WTC11 (cell line): ENCODE measurements around the gene FIGNL2. TPM values are rescaled to one million over a fixed set of nuclear protein-coding genes. Genes with fewer than 3 reads are reported as not detected.

Experiments used
- ATAC-seq: fragments of 200-7000 bp; cut with Tn5 transposase; 2 replicates; pipeline ENCODE4 v1.10.0; 2021; ENCODE audit warnings: mild to moderate bottlenecking, moderate library complexity
- CTCF ChIA-PET: fragments of 300-600 bp; sonication (Branson Sonifier 250); formaldehyde crosslinking; loops from one replicate; lab custom pipeline; 2021; ENCODE audit warnings: antibody characterized with exemption; lab: Charles Lee
- POLR2A ChIA-PET: fragments of 350-600 bp; sonication (Branson Sonifier 250); formaldehyde crosslinking; loops from one replicate; lab custom pipeline; 2021; ENCODE audit warnings: antibody characterized with exemption; lab: Charles Lee
- DNase-seq: peaks from one replicate; pipeline ENCODE4 v3.0.0; 2021; ENCODE audit warnings: low spot score
- H3K27ac Mint-ChIP-seq: 2 replicates; pipeline ENCODE4 v1.8.0; 2021; ENCODE audit warnings: mixed read lengths
- H3K27me3 Mint-ChIP-seq: 2 replicates; pipeline ENCODE4 v1.8.0; 2021; ENCODE audit warnings: low read depth, mild to moderate bottlenecking, moderate library complexity, mixed read lengths
- H3K36me3 Mint-ChIP-seq: 2 replicates; pipeline ENCODE4 v1.8.0; 2021; ENCODE audit warnings: mixed read lengths
- H3K4me1 Mint-ChIP-seq: 2 replicates; pipeline ENCODE4 v1.8.0; 2022; ENCODE audit warnings: mixed read lengths
- H3K4me3 Mint-ChIP-seq: 2 replicates; pipeline ENCODE4 v1.8.0; 2021; ENCODE audit warnings: mild to moderate bottlenecking, moderate library complexity, mixed read lengths
- H3K9me3 Mint-ChIP-seq: 2 replicates; pipeline ENCODE4 v1.8.0; 2021; ENCODE audit warnings: mixed read lengths
- CREM ChIP-seq: sonication (generic); formaldehyde crosslinking; IDR thresholded peaks from 2 replicates; pipeline ENCODE4 v1.8.1; 2022; ENCODE audit warnings: mild to moderate bottlenecking, missing genetic modification reagents, moderate library complexity
- ESRRA ChIP-seq: sonication (generic); formaldehyde crosslinking; IDR thresholded peaks from 2 replicates; pipeline ENCODE4 v1.8.1; 2022; ENCODE audit warnings: mild to moderate bottlenecking, missing genetic modification reagents, borderline replicate concordance
- FOXJ3 ChIP-seq: sonication (generic); formaldehyde crosslinking; IDR thresholded peaks from 2 replicates; pipeline ENCODE4 v1.9.0; 2021; ENCODE audit warnings: missing genetic modification reagents, mild to moderate bottlenecking, borderline replicate concordance
- FOXK1 ChIP-seq: sonication (generic); formaldehyde crosslinking; IDR thresholded peaks from 2 replicates; pipeline ENCODE4 v1.8.0; 2022; ENCODE audit warnings: mild to moderate bottlenecking, moderate library complexity, missing genetic modification reagents
- GRHL2 ChIP-seq: fragments of 250-450 bp; sonication (Bioruptor Pico); IDR thresholded peaks from 2 replicates; pipeline ENCODE4 v1.8.0; 2022; ENCODE audit warnings: mild to moderate bottlenecking, moderate library complexity; ENCODE audit not compliant: insufficient replicate concordance, severe bottlenecking
- JAZF1 ChIP-seq: fragments of 250-450 bp; sonication (Bioruptor Pico); IDR thresholded peaks from 2 replicates; pipeline ENCODE4 v1.9.0; 2021; ENCODE audit warnings: moderate library complexity, mild to moderate bottlenecking, inconsistent platforms
- NFATC4 ChIP-seq: fragments of 250-450 bp; sonication (Bioruptor Pico); IDR thresholded peaks from 2 replicates; pipeline ENCODE4 v1.9.0; 2021; ENCODE audit warnings: mild to moderate bottlenecking
- OVOL2 ChIP-seq: fragments of 250-450 bp; sonication (Bioruptor Pico); IDR thresholded peaks from 2 replicates; pipeline ENCODE4 v1.9.0; 2021; ENCODE audit warnings: mild to moderate bottlenecking, borderline replicate concordance
- SOX15 ChIP-seq: fragments of 250-450 bp; sonication (Bioruptor Pico); IDR thresholded peaks from 2 replicates; pipeline ENCODE4 v1.9.0; 2021; ENCODE audit warnings: mild to moderate bottlenecking
- ZNF671 ChIP-seq: fragments of 250-450 bp; sonication (Bioruptor Pico); IDR thresholded peaks from 2 replicates; pipeline ENCODE4 v1.8.0; 2021; ENCODE audit warnings: mild to moderate bottlenecking
- total RNA-seq: library from RNA; stranded (reverse); gene quantifications from 3 replicates; pipeline ENCODE4 v1.2.3, GENCODE V29; 2021
- TF ChIP-seq, protein P1 (sequence below): sonication (generic); formaldehyde crosslinking; IDR thresholded peaks from 2 replicates; pipeline ENCODE4 v1.8.1; 2023; ENCODE audit warnings: mild to moderate bottlenecking, moderate library complexity, missing genetic modification reagents
- TF ChIP-seq, protein P2 (sequence below): fragments of 250-450 bp; sonication (Bioruptor Pico); IDR thresholded peaks from 2 replicates; pipeline ENCODE4 v1.9.0; 2021; ENCODE audit warnings: mild to moderate bottlenecking
- TF ChIP-seq, protein P3 (sequence below): sonication (generic); formaldehyde crosslinking; IDR thresholded peaks from 2 replicates; pipeline ENCODE4 v1.8.1; 2023; ENCODE audit warnings: mild to moderate bottlenecking, missing genetic modification reagents, borderline replicate concordance
- TF ChIP-seq, protein P4 (sequence below): fragments of 250-450 bp; sonication (Bioruptor Pico); IDR thresholded peaks from 2 replicates; pipeline ENCODE4 v2.1.2; 2022; ENCODE audit warnings: mild to moderate bottlenecking, moderate library complexity
- TF ChIP-seq, protein P5 (sequence below): sonication (generic); formaldehyde crosslinking; IDR thresholded peaks from 2 replicates; pipeline ENCODE4 v1.8.1; 2022; ENCODE audit warnings: low read depth, mild to moderate bottlenecking, moderate library complexity, missing genetic modification reagents, borderline replicate concordance
- TF ChIP-seq, protein P6 (sequence below): sonication (generic); formaldehyde crosslinking; IDR thresholded peaks from 2 replicates; pipeline ENCODE4 v1.8.0; 2022; ENCODE audit warnings: missing genetic modification reagents

FIGNL2 gene
- total RNA-seq, 1 experiment from 2014 or later = 9.9 TPM

DNA sequence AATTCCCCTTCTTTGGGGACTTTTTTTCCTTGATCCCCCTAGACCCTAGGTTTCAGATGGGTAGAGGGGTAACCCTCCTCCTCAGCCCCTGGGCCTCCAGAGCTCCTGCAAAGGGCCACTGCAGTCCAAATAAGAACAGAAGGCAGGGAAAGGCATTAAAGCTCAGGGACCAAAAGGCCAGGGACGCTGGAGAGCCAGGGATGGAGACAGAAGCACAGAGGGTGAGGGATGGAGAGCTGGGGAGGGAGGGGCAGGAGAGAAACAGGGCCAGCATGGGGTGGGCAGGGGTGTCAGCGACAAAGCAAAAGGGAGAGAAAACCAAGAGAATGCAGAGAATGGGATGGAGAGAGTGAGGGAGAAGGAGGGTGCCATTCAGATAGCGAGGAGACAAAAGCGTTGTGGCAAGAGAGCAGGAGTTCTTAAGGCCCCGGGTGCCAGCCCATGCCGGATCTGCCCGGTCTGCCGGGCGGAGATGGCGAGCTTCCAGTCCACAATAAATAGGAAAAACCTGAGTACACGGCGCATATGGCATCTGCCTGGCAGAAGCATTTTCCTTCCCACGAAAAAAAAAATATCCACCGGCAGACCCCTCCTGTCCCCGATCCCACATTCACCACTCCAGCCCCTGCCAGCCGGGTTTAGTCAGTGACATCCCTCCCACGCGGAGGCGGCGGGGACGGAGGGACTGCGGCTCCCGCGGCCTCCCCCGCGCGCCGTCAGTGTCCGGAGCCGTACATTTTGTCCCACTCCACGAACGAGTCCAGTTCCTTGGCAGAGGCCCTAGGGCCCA lies 28.6 kb downstream of the FIGNL2 start:
- H3K27ac Mint-ChIP-seq = no peak overlapping the region
- CTCF ChIA-PET = interaction anchor here (0.6 to 10.7 kb wide), 28 partner anchors 8 to 1811 kb away, joined by 3 to 164 read pairs (median 6); partner anchors contain the start of genes ACVRL1, ANKRD33, FIGNL2 and GALNT6
- ATAC-seq (no peak), DNase-seq (no peak)
- TF ChIP-seq, protein P1, sequence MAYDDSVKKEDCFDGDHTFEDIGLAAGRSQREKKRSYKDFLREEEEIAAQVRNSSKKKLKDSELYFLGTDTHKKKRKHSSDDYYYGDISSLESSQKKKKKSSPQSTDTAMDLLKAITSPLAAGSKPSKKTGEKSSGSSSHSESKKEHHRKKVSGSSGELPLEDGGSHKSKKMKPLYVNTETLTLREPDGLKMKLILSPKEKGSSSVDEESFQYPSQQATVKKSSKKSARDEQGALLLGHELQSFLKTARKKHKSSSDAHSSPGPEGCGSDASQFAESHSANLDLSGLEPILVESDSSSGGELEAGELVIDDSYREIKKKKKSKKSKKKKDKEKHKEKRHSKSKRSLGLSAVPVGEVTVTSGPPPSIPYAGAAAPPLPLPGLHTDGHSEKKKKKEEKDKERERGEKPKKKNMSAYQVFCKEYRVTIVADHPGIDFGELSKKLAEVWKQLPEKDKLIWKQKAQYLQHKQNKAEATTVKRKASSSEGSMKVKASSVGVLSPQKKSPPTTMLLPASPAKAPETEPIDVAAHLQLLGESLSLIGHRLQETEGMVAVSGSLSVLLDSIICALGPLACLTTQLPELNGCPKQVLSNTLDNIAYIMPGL (CRISPR knock-in tag) = no peak
- TF ChIP-seq, protein P2, sequence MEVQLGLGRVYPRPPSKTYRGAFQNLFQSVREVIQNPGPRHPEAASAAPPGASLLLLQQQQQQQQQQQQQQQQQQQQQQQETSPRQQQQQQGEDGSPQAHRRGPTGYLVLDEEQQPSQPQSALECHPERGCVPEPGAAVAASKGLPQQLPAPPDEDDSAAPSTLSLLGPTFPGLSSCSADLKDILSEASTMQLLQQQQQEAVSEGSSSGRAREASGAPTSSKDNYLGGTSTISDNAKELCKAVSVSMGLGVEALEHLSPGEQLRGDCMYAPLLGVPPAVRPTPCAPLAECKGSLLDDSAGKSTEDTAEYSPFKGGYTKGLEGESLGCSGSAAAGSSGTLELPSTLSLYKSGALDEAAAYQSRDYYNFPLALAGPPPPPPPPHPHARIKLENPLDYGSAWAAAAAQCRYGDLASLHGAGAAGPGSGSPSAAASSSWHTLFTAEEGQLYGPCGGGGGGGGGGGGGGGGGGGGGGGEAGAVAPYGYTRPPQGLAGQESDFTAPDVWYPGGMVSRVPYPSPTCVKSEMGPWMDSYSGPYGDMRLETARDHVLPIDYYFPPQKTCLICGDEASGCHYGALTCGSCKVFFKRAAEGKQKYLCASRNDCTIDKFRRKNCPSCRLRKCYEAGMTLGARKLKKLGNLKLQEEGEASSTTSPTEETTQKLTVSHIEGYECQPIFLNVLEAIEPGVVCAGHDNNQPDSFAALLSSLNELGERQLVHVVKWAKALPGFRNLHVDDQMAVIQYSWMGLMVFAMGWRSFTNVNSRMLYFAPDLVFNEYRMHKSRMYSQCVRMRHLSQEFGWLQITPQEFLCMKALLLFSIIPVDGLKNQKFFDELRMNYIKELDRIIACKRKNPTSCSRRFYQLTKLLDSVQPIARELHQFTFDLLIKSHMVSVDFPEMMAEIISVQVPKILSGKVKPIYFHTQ = 0 out of 2 replicates have a peak, but pooled peaks have one; percentile 45
- H3K27me3 Mint-ChIP-seq = peaks cover 60% of the 10 kb centered on the region
- H3K4me1 Mint-ChIP-seq = peaks cover 31% of the 10 kb centered on the region
- peak overlapping the region; percentile 58 for H3K4me3 Mint-ChIP-seq
- POLR2A ChIA-PET = interaction anchor here (0.7 to 1.3 kb wide), 6 partner anchors 37 to 52 kb away, joined by 3 to 5 read pairs (median 4); no protein-coding TSS in a partner anchor
- no peaks in the 10 kb centered on the region for H3K9me3 Mint-ChIP-seq
- H3K36me3 Mint-ChIP-seq = no peaks in the 10 kb centered on the region

DNA sequence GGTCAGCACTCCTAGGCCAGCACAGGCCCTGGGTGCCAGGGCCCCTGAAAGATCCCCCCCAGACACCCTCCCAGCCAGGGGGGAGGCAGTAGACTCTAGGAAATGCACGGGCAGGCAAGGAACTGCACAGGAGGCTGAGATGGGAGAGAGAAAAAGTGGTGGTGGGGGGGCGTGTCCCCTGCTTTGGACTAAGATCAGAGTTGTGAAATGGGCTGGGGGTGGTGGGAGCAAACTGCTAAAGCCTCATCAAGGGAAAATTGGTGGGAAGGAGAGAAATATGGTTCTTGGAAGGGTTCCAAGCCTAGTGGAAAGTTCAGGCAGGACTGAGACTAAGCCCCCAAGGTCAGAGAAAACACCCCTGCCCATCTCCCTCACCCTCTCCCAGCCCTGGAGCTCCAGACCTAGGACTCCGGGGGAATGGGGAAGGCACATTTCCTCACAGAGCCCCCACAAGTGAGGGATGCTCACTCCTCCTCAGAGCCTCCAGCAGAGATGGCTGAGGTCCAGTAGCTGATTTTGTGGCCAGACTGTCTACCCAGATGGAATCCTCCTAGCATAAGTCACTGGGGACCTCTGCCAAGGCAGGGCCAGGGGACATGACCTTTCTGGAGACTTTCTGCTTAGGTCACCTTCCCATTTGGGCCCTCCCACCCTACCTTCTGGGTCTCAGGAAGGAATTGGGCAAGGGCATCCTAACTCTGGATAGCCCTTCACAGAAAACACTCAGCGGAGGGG lies 29.8 kb downstream of the FIGNL2 start:
- Mint-ChIP-seq H3K9me3 (no peaks in the 10 kb centered on the region), H3K27me3 (peaks cover 65% of the 10 kb centered on the region), H3K4me1 (peaks cover 30% of the 10 kb centered on the region), H3K36me3 (no peaks in the 10 kb centered on the region), H3K4me3 (no peak overlapping the region), H3K27ac (no peak overlapping the region)
- ATAC-seq (no peak), DNase-seq (no peak)
- POLR2A ChIA-PET = interaction anchor here (1.1 to 1.4 kb wide), 2 partner anchors 46 kb away, joined by 3 read pairs; no protein-coding TSS in a partner anchor
- CTCF ChIA-PET = interaction anchor here (1.2 to 10.7 kb wide), 4 partner anchors 53 to 399 kb away, joined by 4 to 164 read pairs (median 31); partner anchors contain the start of gene ANKRD33
- TF ChIP-seq, protein P3, sequence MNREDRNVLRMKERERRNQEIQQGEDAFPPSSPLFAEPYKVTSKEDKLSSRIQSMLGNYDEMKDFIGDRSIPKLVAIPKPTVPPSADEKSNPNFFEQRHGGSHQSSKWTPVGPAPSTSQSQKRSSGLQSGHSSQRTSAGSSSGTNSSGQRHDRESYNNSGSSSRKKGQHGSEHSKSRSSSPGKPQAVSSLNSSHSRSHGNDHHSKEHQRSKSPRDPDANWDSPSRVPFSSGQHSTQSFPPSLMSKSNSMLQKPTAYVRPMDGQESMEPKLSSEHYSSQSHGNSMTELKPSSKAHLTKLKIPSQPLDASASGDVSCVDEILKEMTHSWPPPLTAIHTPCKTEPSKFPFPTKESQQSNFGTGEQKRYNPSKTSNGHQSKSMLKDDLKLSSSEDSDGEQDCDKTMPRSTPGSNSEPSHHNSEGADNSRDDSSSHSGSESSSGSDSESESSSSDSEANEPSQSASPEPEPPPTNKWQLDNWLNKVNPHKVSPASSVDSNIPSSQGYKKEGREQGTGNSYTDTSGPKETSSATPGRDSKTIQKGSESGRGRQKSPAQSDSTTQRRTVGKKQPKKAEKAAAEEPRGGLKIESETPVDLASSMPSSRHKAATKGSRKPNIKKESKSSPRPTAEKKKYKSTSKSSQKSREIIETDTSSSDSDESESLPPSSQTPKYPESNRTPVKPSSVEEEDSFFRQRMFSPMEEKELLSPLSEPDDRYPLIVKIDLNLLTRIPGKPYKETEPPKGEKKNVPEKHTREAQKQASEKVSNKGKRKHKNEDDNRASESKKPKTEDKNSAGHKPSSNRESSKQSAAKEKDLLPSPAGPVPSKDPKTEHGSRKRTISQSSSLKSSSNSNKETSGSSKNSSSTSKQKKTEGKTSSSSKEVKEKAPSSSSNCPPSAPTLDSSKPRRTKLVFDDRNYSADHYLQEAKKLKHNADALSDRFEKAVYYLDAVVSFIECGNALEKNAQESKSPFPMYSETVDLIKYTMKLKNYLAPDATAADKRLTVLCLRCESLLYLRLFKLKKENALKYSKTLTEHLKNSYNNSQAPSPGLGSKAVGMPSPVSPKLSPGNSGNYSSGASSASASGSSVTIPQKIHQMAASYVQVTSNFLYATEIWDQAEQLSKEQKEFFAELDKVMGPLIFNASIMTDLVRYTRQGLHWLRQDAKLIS (CRISPR knock-in tag) = no peak
- TF ChIP-seq FOXK1 = no peak
- TF ChIP-seq ZNF671 (CRISPR knock-in tag) = no peak
- no peak for TF ChIP-seq SOX15
- TF ChIP-seq OVOL2 (CRISPR knock-in tag) = no peak
- no peak for TF ChIP-seq ESRRA (CRISPR knock-in tag)
- TF ChIP-seq, protein P4, sequence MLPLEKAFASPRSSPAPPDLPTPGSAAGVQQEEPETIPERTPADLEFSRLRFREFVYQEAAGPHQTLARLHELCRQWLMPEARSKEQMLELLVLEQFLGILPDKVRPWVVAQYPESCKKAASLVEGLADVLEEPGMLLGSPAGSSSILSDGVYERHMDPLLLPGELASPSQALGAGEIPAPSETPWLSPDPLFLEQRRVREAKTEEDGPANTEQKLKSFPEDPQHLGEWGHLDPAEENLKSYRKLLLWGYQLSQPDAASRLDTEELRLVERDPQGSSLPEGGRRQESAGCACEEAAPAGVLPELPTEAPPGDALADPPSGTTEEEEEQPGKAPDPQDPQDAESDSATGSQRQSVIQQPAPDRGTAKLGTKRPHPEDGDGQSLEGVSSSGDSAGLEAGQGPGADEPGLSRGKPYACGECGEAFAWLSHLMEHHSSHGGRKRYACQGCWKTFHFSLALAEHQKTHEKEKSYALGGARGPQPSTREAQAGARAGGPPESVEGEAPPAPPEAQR (CRISPR knock-in tag) = no peak
- TF ChIP-seq, protein P5, sequence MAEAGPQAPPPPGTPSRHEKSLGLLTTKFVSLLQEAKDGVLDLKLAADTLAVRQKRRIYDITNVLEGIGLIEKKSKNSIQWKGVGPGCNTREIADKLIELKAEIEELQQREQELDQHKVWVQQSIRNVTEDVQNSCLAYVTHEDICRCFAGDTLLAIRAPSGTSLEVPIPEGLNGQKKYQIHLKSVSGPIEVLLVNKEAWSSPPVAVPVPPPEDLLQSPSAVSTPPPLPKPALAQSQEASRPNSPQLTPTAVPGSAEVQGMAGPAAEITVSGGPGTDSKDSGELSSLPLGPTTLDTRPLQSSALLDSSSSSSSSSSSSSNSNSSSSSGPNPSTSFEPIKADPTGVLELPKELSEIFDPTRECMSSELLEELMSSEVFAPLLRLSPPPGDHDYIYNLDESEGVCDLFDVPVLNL (CRISPR knock-in tag) = no peak
- no peak for TF ChIP-seq NFATC4 (CRISPR knock-in tag)
- no peak for TF ChIP-seq JAZF1 (CRISPR knock-in tag)
- TF ChIP-seq FOXJ3 (CRISPR knock-in tag) = no peak
- TF ChIP-seq, protein P6, sequence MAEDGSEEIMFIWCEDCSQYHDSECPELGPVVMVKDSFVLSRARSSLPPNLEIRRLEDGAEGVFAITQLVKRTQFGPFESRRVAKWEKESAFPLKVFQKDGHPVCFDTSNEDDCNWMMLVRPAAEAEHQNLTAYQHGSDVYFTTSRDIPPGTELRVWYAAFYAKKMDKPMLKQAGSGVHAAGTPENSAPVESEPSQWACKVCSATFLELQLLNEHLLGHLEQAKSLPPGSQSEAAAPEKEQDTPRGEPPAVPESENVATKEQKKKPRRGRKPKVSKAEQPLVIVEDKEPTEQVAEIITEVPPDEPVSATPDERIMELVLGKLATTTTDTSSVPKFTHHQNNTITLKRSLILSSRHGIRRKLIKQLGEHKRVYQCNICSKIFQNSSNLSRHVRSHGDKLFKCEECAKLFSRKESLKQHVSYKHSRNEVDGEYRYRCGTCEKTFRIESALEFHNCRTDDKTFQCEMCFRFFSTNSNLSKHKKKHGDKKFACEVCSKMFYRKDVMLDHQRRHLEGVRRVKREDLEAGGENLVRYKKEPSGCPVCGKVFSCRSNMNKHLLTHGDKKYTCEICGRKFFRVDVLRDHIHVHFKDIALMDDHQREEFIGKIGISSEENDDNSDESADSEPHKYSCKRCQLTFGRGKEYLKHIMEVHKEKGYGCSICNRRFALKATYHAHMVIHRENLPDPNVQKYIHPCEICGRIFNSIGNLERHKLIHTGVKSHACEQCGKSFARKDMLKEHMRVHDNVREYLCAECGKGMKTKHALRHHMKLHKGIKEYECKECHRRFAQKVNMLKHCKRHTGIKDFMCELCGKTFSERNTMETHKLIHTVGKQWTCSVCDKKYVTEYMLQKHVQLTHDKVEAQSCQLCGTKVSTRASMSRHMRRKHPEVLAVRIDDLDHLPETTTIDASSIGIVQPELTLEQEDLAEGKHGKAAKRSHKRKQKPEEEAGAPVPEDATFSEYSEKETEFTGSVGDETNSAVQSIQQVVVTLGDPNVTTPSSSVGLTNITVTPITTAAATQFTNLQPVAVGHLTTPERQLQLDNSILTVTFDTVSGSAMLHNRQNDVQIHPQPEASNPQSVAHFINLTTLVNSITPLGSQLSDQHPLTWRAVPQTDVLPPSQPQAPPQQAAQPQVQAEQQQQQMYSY (CRISPR knock-in tag) = no peak
- TF ChIP-seq GRHL2 (CRISPR knock-in tag) = no peak
- TF ChIP-seq CREM (CRISPR knock-in tag) = no peak
